ENCODE measurements around the gene PROZ. TPM values are rescaled to one million over a fixed set of nuclear protein-coding genes. Genes with fewer than 3 reads are reported as not detected.

The PROZ gene
- polyA plus RNA-seq, 2 of the 4 experiments (the other 2 are of a cell fraction), result not detected

DNA sequence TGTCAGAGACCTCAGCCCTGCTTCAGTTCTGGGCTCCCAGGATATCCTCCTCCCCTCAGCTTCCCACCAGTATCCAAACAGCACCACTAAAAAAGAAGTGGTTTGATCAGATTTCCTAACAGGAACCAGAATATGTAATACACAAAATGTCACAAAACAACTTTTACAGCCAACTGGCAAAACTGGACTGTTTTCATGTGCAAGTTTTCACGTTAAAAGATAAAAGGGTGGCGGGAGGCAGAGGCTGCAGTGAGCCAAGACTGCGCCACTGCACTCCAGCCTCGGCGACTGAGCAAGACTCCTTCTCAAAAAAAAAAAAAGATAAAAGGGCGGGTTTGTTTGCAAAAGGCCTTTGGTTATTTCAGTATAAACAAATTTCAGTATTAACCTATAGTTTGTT lies 36.9 kb downstream of the PROZ start:
- Histone ChIP-seq H3K4me3 (no peak overlapping the region), H3K4me1 (peaks cover 14% of the 10 kb centered on the region; the same call in 2 of the 3 replicates), H3K27ac (no peak overlapping the region), H3K9me3 (no peaks in the 10 kb centered on the region), H3K4me2 (no peak overlapping the region)
- WGBS (ENCODE audit: missing lambda C conversion rate), result 90% methylated on average over 6 of the region's 6 CpGs
- ChIA-PET CTCF (no interaction called here), POLR2A (no interaction called here)
- ATAC-seq (no peak), DNase-seq (ENCODE audit: low read depth in 1 of 2, low spot score in 1 of 2) (no peak), FAIRE-seq (no peak)
- TF ChIP-seq POLR2A (IDR thresholded peaks at IDR 0.05; ENCODE audit: low read length), result no peak
- TF ChIP-seq, protein P1, sequence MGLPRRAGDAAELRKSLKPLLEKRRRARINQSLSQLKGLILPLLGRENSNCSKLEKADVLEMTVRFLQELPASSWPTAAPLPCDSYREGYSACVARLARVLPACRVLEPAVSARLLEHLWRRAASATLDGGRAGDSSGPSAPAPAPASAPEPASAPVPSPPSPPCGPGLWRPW (IDR thresholded peaks at IDR 0.05), result no peak

DNA sequence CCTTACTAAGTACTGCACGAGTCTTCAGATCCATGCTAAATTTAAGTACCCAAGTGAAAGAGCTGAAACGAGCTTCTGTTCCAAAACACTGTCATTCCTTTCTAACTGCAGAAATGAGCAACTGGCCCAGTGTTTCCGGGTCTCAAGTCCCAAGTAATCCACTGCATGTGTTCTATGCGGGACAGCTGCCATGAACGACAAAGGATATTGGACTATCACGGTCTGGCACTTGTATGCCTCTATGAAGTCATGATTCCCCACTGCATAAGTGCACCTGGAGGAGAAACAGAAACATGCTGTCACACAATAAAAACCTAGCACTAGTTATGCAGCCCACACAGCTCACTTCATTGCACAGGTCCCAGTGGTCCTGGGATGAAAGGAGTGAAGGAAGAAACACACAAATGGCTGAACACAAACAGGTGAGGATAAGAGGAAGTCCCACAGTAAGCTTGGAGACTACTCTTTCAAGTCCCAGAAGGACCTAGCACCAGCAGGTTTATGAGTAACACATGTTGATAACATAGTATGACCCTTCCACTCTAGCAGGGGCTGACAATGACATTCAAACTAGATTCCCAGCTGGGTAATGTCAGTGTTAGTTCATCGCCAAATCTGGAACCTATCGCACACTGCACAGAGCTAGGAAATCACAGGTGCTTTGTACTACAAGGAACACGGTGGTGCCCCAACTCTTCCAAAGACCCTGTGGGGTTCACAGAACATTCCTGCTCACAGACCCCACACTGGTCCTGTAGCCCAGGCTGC lies 38.7 kb downstream of the PROZ start:
- no peak overlapping the region for H3K27ac ChIP-seq
- no peak overlapping the region for H3K4me3 ChIP-seq
- POLR2A ChIA-PET, result no interaction called here
- FAIRE-seq (no peak), DNase-seq (ENCODE audit: low read depth in 1 of 2, low spot score in 1 of 2) (no peak), ATAC-seq (no peak)
- no peak for TF ChIP-seq EHMT2 (IDR thresholded peaks at IDR 0.05; ENCODE audit: low read depth)
- TF ChIP-seq, protein P2, sequence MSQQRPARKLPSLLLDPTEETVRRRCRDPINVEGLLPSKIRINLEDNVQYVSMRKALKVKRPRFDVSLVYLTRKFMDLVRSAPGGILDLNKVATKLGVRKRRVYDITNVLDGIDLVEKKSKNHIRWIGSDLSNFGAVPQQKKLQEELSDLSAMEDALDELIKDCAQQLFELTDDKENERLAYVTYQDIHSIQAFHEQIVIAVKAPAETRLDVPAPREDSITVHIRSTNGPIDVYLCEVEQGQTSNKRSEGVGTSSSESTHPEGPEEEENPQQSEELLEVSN (IDR thresholded peaks at IDR 0.05; ENCODE audit: borderline replicate concordance, low read depth), result no peak
- no peak for TF ChIP-seq FOXS1 (CRISPR knock-in tag; IDR thresholded peaks at IDR 0.05)
- no peak for TF ChIP-seq PHF8 (IDR thresholded peaks at IDR 0.05; ENCODE audit: borderline replicate concordance, low read depth)
- TF ChIP-seq ESRRA (IDR thresholded peaks at IDR 0.05; ENCODE audit: borderline replicate concordance, low read length), result no peak
- TF ChIP-seq MYC (IDR thresholded peaks at IDR 0.05; ENCODE audit: borderline replicate concordance, low read length), result no peak
- no peak for TF ChIP-seq BHLHE40 (IDR thresholded peaks at IDR 0.05; ENCODE audit: low read depth, low read length)
- TF ChIP-seq FOSB (CRISPR knock-in tag; IDR thresholded peaks at IDR 0.05), result no peak
- TF ChIP-seq, protein P3, sequence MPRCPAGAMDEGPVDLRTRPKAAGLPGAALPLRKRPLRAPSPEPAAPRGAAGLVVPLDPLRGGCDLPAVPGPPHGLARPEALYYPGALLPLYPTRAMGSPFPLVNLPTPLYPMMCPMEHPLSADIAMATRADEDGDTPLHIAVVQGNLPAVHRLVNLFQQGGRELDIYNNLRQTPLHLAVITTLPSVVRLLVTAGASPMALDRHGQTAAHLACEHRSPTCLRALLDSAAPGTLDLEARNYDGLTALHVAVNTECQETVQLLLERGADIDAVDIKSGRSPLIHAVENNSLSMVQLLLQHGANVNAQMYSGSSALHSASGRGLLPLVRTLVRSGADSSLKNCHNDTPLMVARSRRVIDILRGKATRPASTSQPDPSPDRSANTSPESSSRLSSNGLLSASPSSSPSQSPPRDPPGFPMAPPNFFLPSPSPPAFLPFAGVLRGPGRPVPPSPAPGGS (IDR thresholded peaks at IDR 0.05), result no peak
- TF ChIP-seq RCOR1 (IDR thresholded peaks at IDR 0.05; ENCODE audit: low read depth, low read length), result no peak
- TF ChIP-seq KDM1A (IDR thresholded peaks at IDR 0.05; ENCODE audit: low read depth), result no peak
- TF ChIP-seq, protein P4, sequence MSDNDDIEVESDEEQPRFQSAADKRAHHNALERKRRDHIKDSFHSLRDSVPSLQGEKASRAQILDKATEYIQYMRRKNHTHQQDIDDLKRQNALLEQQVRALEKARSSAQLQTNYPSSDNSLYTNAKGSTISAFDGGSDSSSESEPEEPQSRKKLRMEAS (IDR thresholded peaks at IDR 0.05), result no peak
- no peak for TF ChIP-seq FOSL2 (IDR thresholded peaks at IDR 0.05)
- no peak for TF ChIP-seq FOSL2 (CRISPR knock-in tag; IDR thresholded peaks at IDR 0.05)
- TF ChIP-seq MAZ (IDR thresholded peaks at IDR 0.05; ENCODE audit: borderline replicate concordance, low read depth, low read length), result no peak
- no peak for TF ChIP-seq KDM5A (IDR thresholded peaks at IDR 0.05)
- no peaks in the 10 kb centered on the region for H3K9me3 ChIP-seq
- 88% methylated on average over 8 of the region's 9 CpGs for WGBS (ENCODE audit: missing lambda C conversion rate)
- H3K4me1 ChIP-seq, result peaks cover 14% of the 10 kb centered on the region; the same call in 2 of the 3 replicates
- CTCF ChIA-PET, result interaction anchor here (0.6 to 1.8 kb wide), 3 partner anchors 10 to 163 kb away, joined by 3 to 4 read pairs (median 3); no protein-coding TSS in a partner anchor
- H3K4me2 ChIP-seq, result no peak overlapping the region

DNA sequence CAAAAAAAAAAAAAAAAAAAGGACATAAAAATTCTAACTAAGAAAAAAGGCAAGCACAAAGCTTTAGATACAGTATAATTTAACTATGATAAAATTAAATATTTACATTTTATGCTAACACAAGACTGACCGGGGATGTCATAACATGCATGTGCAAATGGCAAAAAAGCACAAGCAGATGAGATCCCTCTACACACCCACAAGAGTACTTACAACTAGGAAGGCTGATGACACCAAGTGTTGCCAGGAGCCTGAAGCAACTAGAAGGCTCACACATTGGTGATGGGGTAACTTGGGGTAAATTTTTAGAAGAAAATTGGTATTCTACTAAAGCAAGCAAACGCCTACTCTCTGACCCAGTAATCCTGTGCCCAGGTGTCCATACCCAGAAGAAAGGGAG lies 43.4 kb downstream of the PROZ start:
- 84% methylated on average over 2 of the region's 2 CpGs for WGBS (ENCODE audit: missing lambda C conversion rate)
- POLR2A ChIA-PET, result no interaction called here
- no peak for TF ChIP-seq NR3C1 (IDR thresholded peaks at IDR 0.05)
- TF ChIP-seq, protein P5, sequence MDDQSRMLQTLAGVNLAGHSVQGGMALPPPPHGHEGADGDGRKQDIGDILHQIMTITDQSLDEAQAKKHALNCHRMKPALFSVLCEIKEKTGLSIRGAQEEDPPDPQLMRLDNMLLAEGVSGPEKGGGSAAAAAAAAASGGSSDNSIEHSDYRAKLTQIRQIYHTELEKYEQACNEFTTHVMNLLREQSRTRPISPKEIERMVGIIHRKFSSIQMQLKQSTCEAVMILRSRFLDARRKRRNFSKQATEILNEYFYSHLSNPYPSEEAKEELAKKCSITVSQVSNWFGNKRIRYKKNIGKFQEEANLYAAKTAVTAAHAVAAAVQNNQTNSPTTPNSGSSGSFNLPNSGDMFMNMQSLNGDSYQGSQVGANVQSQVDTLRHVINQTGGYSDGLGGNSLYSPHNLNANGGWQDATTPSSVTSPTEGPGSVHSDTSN (IDR thresholded peaks at IDR 0.05), result no peak
- no peak for TF ChIP-seq BHLHE40 (IDR thresholded peaks at IDR 0.05; ENCODE audit: low read depth, low read length)
- TF ChIP-seq, protein P6, sequence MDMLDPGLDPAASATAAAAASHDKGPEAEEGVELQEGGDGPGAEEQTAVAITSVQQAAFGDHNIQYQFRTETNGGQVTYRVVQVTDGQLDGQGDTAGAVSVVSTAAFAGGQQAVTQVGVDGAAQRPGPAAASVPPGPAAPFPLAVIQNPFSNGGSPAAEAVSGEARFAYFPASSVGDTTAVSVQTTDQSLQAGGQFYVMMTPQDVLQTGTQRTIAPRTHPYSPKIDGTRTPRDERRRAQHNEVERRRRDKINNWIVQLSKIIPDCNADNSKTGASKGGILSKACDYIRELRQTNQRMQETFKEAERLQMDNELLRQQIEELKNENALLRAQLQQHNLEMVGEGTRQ (IDR thresholded peaks at IDR 0.05), result no peak
- TF ChIP-seq, protein P7, sequence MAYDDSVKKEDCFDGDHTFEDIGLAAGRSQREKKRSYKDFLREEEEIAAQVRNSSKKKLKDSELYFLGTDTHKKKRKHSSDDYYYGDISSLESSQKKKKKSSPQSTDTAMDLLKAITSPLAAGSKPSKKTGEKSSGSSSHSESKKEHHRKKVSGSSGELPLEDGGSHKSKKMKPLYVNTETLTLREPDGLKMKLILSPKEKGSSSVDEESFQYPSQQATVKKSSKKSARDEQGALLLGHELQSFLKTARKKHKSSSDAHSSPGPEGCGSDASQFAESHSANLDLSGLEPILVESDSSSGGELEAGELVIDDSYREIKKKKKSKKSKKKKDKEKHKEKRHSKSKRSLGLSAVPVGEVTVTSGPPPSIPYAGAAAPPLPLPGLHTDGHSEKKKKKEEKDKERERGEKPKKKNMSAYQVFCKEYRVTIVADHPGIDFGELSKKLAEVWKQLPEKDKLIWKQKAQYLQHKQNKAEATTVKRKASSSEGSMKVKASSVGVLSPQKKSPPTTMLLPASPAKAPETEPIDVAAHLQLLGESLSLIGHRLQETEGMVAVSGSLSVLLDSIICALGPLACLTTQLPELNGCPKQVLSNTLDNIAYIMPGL (CRISPR knock-in tag; IDR thresholded peaks at IDR 0.05; ENCODE audit: borderline replicate concordance), result no peak
- TF ChIP-seq, protein P8, sequence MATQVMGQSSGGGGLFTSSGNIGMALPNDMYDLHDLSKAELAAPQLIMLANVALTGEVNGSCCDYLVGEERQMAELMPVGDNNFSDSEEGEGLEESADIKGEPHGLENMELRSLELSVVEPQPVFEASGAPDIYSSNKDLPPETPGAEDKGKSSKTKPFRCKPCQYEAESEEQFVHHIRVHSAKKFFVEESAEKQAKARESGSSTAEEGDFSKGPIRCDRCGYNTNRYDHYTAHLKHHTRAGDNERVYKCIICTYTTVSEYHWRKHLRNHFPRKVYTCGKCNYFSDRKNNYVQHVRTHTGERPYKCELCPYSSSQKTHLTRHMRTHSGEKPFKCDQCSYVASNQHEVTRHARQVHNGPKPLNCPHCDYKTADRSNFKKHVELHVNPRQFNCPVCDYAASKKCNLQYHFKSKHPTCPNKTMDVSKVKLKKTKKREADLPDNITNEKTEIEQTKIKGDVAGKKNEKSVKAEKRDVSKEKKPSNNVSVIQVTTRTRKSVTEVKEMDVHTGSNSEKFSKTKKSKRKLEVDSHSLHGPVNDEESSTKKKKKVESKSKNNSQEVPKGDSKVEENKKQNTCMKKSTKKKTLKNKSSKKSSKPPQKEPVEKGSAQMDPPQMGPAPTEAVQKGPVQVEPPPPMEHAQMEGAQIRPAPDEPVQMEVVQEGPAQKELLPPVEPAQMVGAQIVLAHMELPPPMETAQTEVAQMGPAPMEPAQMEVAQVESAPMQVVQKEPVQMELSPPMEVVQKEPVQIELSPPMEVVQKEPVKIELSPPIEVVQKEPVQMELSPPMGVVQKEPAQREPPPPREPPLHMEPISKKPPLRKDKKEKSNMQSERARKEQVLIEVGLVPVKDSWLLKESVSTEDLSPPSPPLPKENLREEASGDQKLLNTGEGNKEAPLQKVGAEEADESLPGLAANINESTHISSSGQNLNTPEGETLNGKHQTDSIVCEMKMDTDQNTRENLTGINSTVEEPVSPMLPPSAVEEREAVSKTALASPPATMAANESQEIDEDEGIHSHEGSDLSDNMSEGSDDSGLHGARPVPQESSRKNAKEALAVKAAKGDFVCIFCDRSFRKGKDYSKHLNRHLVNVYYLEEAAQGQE (IDR thresholded peaks at IDR 0.05), result no peak
- no peak for TF ChIP-seq MAFK (IDR thresholded peaks at IDR 0.05; ENCODE audit: partially characterized antibody)
- TF ChIP-seq RFX5 (IDR thresholded peaks at IDR 0.05), result no peak

More for the DNA sequence above, 43.4 kb downstream of the PROZ start:
- H3K4me1 ChIP-seq, result peaks cover 19% of the 10 kb centered on the region
- ATAC-seq (no peak), FAIRE-seq (no peak), DNase-seq (ENCODE audit: low read depth in 1 of 2, low spot score in 1 of 2) (no peak)
- H3K27ac ChIP-seq, result no peak overlapping the region
- CTCF ChIA-PET, result no interaction called here
- no peaks in the 10 kb centered on the region for H3K9me3 ChIP-seq
- no peak overlapping the region for H3K4me3 ChIP-seq
- no peak overlapping the region for H3K4me2 ChIP-seq
